K562 (cell line): ENCODE measurements around the gene C6orf47. TPM values are rescaled to one million over a fixed set of nuclear protein-coding genes. Genes with fewer than 3 reads are reported as not detected.

ENCODE experiments used
- BMI1 ChIP-seq: fragments of 150-350 bp; IDR thresholded peaks from 2 replicates; pipeline ENCODE4 v1.6.1; 2014; ENCODE audit warnings: low read length
- BRD4 ChIP-seq: fragments of 200-600 bp; sonication (generic); IDR thresholded peaks from 2 replicates; pipeline ENCODE4 v1.6.1; 2017; ENCODE audit warnings: inconsistent platforms
- CBFA2T2 ChIP-seq: fragments of 450-650 bp; conservative IDR thresholded peaks from 2 replicates; pipeline ENCODE4 v1.6.1; 2017; ENCODE audit warnings: mild to moderate bottlenecking
- DIDO1 ChIP-seq: fragments of 450-650 bp; IDR thresholded peaks from 2 replicates; pipeline ENCODE4 v1.6.1; 2016; ENCODE audit warnings: low read depth, missing biosample characterization, missing genetic modification characterization
- DNMT1 ChIP-seq: fragments of 450-650 bp; IDR thresholded peaks from 2 replicates; pipeline ENCODE4 v1.6.1; 2016; ENCODE audit warnings: antibody characterized with exemption, mild to moderate bottlenecking
- ELF4 ChIP-seq: fragments of 450-650 bp; formaldehyde crosslinking; IDR thresholded peaks from 2 replicates; pipeline ENCODE4 v1.4.0; 2022; ENCODE audit warnings: missing genetic modification characterization
- ESRRA ChIP-seq: fragments of 450-650 bp; IDR thresholded peaks from 2 replicates; pipeline ENCODE4 v1.6.1; 2014; ENCODE audit warnings: low read depth, mild to moderate bottlenecking, moderate library complexity, borderline replicate concordance
- ETS1 ChIP-seq: conservative IDR thresholded peaks from 2 replicates; pipeline ENCODE4 v1.6.1; 2011; ENCODE audit warnings: low read depth, mild to moderate bottlenecking, low read length; ENCODE audit not compliant: control insufficient read depth
- HMG20B ChIP-seq: fragments of 250-450 bp; sonication (Bioruptor Pico); IDR thresholded peaks from 2 replicates; pipeline ENCODE4 v1.5.0; 2021; ENCODE audit warnings: mild to moderate bottlenecking
- MTA3 ChIP-seq: fragments of 450-650 bp; formaldehyde crosslinking; IDR thresholded peaks from 2 replicates; pipeline ENCODE4 v1.6.1; 2017; ENCODE audit warnings: mild to moderate bottlenecking, borderline replicate concordance
- RBFOX2 ChIP-seq: fragments of 200-400 bp; formaldehyde crosslinking; IDR thresholded peaks from 2 replicates; pipeline ENCODE4 v1.6.1; 2017; ENCODE audit warnings: low read depth, mild to moderate bottlenecking, low read length, moderate library complexity
- RHOXF2B ChIP-seq: fragments of 250-450 bp; sonication (Bioruptor Pico); conservative IDR thresholded peaks from 2 replicates; pipeline ENCODE4 v1.5.1; 2021
- SLC30A9 ChIP-seq: fragments of 250-450 bp; sonication (Bioruptor Pico); IDR thresholded peaks from 2 replicates; pipeline ENCODE4 v1.8.0; 2022; ENCODE audit warnings: mild to moderate bottlenecking, moderate library complexity
- SMARCA4 ChIP-seq: fragments of 450-650 bp; IDR thresholded peaks from 2 replicates; pipeline ENCODE4 v1.6.1; 2016
- SNIP1 ChIP-seq: fragments of 450-650 bp; IDR thresholded peaks from 2 replicates; pipeline ENCODE4 v1.7.1; 2017; ENCODE audit warnings: low read depth, mild to moderate bottlenecking
- TEAD2 ChIP-seq: fragments of 450-650 bp; IDR thresholded peaks from 2 replicates; pipeline ENCODE4 v1.6.1; 2016; ENCODE audit warnings: missing genetic modification characterization, control low read depth, missing compliant biosample characterization
- ZBTB11 ChIP-seq, 3 experiments: fragments of 200-800 bp in 1 of 3; fragments of 250-450 bp in 1 of 3; fragments of 450-650 bp in 1 of 3; sonication (Bioruptor Pico) in 1 of 3; sonication (Bioruptor generic) in 1 of 3; formaldehyde crosslinking in 1 of 3; IDR thresholded peaks; 2 replicates each; pipeline versions ENCODE4 v1.6.1 to v1.8.0; 2016 to 2022; ENCODE audit warnings: mild to moderate bottlenecking in 2 of 3, missing genetic modification characterization in 2 of 3, missing compliant biosample characterization in 1 of 3, moderate library complexity in 1 of 3
- ZNF436 ChIP-seq: fragments of 250-450, 450-650 bp; sonication (Bioruptor Pico); formaldehyde crosslinking; IDR thresholded peaks from 2 replicates; pipeline ENCODE4 v1.7.0; 2020; ENCODE audit warnings: mild to moderate bottlenecking
- ZNF507 ChIP-seq: conservative IDR thresholded peaks from 2 replicates; pipeline ENCODE4 v1.6.1; 2017; ENCODE audit warnings: missing genetic modification characterization, missing compliant biosample characterization
- polyA plus RNA-seq, 8 experiments: library from polyadenylated mRNA; depleted of rRNA in 4 of 8; stranded (reverse) in 5 of 8; unstranded in 3 of 8; fragments of >200 nt; fragmentation: Nextera tagmentation in 2 of 8; fragmentation: Illumina TruSeq in 1 of 8; extraction: Ambion mirVana in 2 of 8; extraction: Trizol in 1 of 8; gene quantifications; 2 replicates each; pipeline versions ENCODE4 v1.2.1 to v1.2.3, GENCODE V29; 2011 to 2014; ENCODE audit warnings: inconsistent platforms in 1 of 8, missing spikeins in 1 of 8
- total RNA-seq, 7 experiments: library from RNA; depleted of rRNA in 6 of 7; stranded (reverse); fragments of >200 nt in 6 of 7; fragmentation: Illumina TruSeq in 2 of 7; extraction: Trizol in 2 of 7; gene quantifications; 2 replicates each; pipeline versions ENCODE4 v1.2.1 to v1.2.3, GENCODE V29; 2011 to 2021; ENCODE audit warnings: low replicate concordance in 1 of 7
- TF ChIP-seq, protein P1 (sequence below), 2 experiments: fragments of 150-350 bp in 1 of 2; IDR thresholded peaks; 2 replicates each; pipeline ENCODE4 v1.6.1; 2012 to 2016; ENCODE audit warnings: low read depth in 2 of 2, low read length in 2 of 2, mild to moderate bottlenecking in 1 of 2, moderate library complexity in 1 of 2
- TF ChIP-seq, protein P2 (sequence below): sonication (generic); formaldehyde crosslinking; IDR thresholded peaks from 2 replicates; pipeline ENCODE4 v1.8.0; 2022; ENCODE audit warnings: mild to moderate bottlenecking, missing genetic modification reagents

C6orf47 gene
- total and polyA plus RNA-seq, 9 of the 15 experiments (the other 6 are each of a cell fraction or from before 2014, with no cell fraction given): 0.14 to 43.8 (median 27.0) TPM

DNA sequence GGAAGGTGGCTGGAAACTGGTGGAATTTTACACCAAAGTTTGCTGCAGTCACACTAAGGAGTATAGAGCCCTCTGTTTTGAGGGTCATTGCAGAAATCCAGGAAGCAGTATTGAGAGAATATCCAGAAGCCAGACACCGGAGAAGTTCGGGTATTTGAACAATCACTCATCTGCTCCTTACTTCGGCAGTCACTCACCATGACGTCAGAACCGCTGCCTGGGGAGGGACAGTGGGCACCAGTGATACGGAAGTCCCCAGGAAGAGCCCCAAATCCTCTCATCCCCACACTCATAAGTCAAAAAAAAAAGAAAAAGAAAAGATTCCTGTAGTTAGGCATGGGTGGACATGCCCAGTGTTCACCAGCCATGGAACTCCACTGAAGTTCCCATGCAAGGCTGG, 16.3 kb upstream of the C6orf47 start (continued):
- TF ChIP-seq ZBTB11 (CRISPR knock-in tag; IDR thresholded peaks at IDR 0.05): 0 out of 6 replicates have a peak, but pooled peaks of 1 of the 3 experiments have one; percentile 22
- TF ChIP-seq DIDO1 (tag): no peak
- TF ChIP-seq ELF4 (CRISPR knock-in tag): 0 out of 2 replicates have a peak, but pooled peaks have one; percentile 37
- TF ChIP-seq SMARCA4: peak; percentile 55; the same call in 1 of the 2 replicates
- TF ChIP-seq ZNF436 (CRISPR knock-in tag): no peak
- no peak for TF ChIP-seq ETS1
- TF ChIP-seq ESRRA: no peak
- TF ChIP-seq MTA3: peak; percentile 29; the same call in 1 of the 2 replicates
- no peak for TF ChIP-seq HMG20B (CRISPR knock-in tag)
- TF ChIP-seq SNIP1: no peak
- TF ChIP-seq RBFOX2: no peak
- no peak for TF ChIP-seq BMI1
- no peak for TF ChIP-seq SLC30A9 (CRISPR knock-in tag)
- TF ChIP-seq, protein P1, sequence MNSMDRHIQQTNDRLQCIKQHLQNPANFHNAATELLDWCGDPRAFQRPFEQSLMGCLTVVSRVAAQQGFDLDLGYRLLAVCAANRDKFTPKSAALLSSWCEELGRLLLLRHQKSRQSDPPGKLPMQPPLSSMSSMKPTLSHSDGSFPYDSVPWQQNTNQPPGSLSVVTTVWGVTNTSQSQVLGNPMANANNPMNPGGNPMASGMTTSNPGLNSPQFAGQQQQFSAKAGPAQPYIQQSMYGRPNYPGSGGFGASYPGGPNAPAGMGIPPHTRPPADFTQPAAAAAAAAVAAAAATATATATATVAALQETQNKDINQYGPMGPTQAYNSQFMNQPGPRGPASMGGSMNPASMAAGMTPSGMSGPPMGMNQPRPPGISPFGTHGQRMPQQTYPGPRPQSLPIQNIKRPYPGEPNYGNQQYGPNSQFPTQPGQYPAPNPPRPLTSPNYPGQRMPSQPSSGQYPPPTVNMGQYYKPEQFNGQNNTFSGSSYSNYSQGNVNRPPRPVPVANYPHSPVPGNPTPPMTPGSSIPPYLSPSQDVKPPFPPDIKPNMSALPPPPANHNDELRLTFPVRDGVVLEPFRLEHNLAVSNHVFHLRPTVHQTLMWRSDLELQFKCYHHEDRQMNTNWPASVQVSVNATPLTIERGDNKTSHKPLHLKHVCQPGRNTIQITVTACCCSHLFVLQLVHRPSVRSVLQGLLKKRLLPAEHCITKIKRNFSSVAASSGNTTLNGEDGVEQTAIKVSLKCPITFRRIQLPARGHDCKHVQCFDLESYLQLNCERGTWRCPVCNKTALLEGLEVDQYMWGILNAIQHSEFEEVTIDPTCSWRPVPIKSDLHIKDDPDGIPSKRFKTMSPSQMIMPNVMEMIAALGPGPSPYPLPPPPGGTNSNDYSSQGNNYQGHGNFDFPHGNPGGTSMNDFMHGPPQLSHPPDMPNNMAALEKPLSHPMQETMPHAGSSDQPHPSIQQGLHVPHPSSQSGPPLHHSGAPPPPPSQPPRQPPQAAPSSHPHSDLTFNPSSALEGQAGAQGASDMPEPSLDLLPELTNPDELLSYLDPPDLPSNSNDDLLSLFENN (IDR thresholded peaks at IDR 0.05; ENCODE audit: low read depth in 2 of 2, low read length in 2 of 2): no peak
- TF ChIP-seq RHOXF2B (CRISPR knock-in tag): no peak
- TF ChIP-seq BRD4: no peak
- TF ChIP-seq CBFA2T2: no peak
- TF ChIP-seq ZNF507 (tag): no peak
- no peak for TF ChIP-seq DNMT1
- no peak for TF ChIP-seq TEAD2 (tag)
- TF ChIP-seq, protein P2, sequence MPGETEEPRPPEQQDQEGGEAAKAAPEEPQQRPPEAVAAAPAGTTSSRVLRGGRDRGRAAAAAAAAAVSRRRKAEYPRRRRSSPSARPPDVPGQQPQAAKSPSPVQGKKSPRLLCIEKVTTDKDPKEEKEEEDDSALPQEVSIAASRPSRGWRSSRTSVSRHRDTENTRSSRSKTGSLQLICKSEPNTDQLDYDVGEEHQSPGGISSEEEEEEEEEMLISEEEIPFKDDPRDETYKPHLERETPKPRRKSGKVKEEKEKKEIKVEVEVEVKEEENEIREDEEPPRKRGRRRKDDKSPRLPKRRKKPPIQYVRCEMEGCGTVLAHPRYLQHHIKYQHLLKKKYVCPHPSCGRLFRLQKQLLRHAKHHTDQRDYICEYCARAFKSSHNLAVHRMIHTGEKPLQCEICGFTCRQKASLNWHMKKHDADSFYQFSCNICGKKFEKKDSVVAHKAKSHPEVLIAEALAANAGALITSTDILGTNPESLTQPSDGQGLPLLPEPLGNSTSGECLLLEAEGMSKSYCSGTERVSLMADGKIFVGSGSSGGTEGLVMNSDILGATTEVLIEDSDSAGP (CRISPR knock-in tag): no peak
